ENCODE measurements around the gene TOX2.

TOX2 gene, protein sequence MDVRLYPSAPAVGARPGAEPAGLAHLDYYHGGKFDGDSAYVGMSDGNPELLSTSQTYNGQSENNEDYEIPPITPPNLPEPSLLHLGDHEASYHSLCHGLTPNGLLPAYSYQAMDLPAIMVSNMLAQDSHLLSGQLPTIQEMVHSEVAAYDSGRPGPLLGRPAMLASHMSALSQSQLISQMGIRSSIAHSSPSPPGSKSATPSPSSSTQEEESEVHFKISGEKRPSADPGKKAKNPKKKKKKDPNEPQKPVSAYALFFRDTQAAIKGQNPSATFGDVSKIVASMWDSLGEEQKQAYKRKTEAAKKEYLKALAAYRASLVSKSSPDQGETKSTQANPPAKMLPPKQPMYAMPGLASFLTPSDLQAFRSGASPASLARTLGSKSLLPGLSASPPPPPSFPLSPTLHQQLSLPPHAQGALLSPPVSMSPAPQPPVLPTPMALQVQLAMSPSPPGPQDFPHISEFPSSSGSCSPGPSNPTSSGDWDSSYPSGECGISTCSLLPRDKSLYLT

GRCh38 chr20:43914311-43915210, at the start of gene TOX2:
TOX2 (plus strand) TSS chr20:43914852; CDS start chr20:43914892, 40 bp downstream.
- ATAC-seq: peak; percentile 11
- peak; percentile 51 for DNase-seq

GRCh38 chr20:43868091-43868490, 46.6 kb upstream of the TOX2 start:
- DNase-seq: no peak
- no peak for ATAC-seq

GRCh38 chr20:43870484-43870883, 44.2 kb upstream of the TOX2 start:
- no peak for DNase-seq
- ATAC-seq: no peak

GRCh38 chr20:43878776-43879175, 35.9 kb upstream of the TOX2 start:
- DNase-seq (no peak), ATAC-seq (no peak)

- DNase-seq (no peak), ATAC-seq (no peak)
These were observed 20.7 kb upstream of the TOX2 start for GRCh38 chr20:43893930-43894329.

GRCh38 chr20:43894491-43894890, 20.2 kb upstream of the TOX2 start:
- ATAC-seq: no peak
- no peak for DNase-seq

DNA sequence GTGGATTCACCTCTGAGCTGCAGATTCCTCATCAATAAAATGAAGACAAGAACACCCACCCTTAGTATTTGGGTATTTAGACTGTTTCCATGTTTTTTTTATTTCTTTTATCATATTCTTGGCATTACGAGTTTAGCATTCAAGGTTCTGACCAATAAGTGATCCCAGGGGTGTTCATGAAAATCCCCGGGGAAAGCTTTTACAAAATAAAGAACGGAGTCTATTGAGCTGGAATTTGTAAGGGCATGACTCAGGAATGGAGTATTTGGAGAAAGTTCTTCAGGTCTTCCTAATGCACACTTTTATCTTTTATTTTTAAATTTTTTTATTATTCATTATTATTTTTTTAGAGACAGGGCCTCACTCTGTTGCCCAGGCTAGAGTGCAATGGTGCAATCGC, 19.4 kb upstream of the TOX2 start:
- no peak for DNase-seq
- ATAC-seq: no peak

- no peak for DNase-seq
- no peak for ATAC-seq
These were observed 15.2 kb upstream of the TOX2 start for GRCh38 chr20:43899274-43900120.

- DNase-seq: no peak
- no peak for ATAC-seq
These were observed 14.6 kb upstream of the TOX2 start for GRCh38 chr20:43900121-43900466.

DNA sequence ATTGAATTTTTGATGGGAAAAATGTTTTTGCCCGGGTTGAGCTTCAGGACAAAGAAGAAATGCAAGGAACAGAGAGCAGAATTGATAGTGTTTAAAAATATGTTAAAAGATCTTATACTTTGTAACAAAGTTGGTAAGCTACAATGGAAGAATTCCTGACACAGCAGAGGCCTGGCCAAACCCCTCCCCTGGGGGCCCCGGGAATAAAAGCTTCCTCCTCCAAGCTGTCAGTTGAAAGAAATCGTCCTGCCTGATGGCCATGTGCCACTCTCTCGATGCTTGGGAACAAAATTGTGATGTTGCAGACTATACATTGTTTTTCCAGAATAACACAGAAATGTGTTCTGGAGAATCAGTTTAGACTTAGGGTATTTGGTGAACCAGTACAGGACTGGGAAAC, 14.2 kb upstream of the TOX2 start:
- no peak for ATAC-seq
- DNase-seq: no peak

- DNase-seq (no peak), ATAC-seq (no peak)
These were observed 13.4 kb upstream of the TOX2 start for GRCh38 chr20:43901296-43901695.

- DNase-seq (no peak), ATAC-seq (no peak)
These were observed 10.5 kb upstream of the TOX2 start for GRCh38 chr20:43903953-43904826.

- ATAC-seq (no peak), DNase-seq (no peak)
These were observed 9.8 kb upstream of the TOX2 start for GRCh38 chr20:43904827-43905177.

DNA sequence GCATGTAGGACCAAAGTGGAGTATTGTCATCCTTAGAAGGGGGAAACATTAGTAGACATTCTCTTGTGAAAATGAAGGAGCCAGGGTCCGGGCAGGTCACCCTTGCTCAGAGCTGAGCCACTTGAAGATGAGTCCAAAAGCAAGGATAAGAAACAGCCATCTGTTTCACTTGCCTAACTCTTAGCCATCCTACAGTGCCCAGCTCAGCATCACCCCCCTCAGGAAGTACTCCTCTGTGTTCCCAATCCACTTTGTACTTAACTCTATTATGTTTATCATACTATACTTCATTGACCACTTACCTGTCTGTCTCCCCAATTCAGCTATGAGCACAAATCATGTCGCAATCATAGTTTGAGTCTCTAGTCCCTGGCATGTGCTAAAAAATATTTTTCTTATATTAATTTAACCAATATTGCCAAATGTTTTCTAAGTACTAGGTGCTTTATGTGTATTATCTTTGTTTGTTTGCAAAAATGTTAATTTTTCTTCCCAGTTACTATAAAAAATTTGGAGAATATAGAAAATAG, 8.1 kb upstream of the TOX2 start:
- no peak for ATAC-seq
- DNase-seq: no peak

GRCh38 chr20:43909211-43909610, 5.4 kb upstream of the TOX2 start:
- no peak for ATAC-seq
- DNase-seq: no peak

- no peak for ATAC-seq
These were observed 4.9 kb upstream of the TOX2 start for GRCh38 chr20:43909720-43910119.

GRCh38 chr20:43910564-43910963, 4.1 kb upstream of the TOX2 start:
- no peak for DNase-seq
- ATAC-seq: no peak

More at GRCh38 chr20:43909720-43910119, 4.9 kb upstream of the TOX2 start:
- DNase-seq: no peak

DNA sequence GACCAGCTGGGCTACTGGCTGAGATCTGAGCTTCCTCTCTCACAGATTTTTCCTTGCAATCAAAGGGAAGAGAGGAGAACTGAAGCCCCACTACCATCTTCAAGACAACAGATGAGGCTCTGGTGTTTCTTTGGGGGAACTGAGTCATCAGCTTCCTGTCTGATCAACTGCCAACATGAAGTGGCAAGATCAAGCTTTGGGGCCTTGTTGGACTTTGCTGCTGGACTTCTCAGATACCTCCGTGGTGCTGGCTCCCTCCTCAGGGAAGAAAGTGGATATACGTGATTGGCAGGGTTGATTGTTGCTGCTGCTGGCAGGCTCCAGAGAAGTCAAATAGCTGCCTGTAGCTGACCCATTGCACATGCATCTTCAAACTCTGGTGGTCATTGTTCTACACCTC, 3.6 kb upstream of the TOX2 start:
- DNase-seq (no peak), ATAC-seq (no peak)

GRCh38 chr20:43913291-43914025, 1.2 kb upstream of the TOX2 start:
- no peak for DNase-seq
- no peak for ATAC-seq
